GM19455 (cell line): ENCODE data around the gene ULK1.
A peak's percentile ranks its signal among the peaks of the same experiment; 100 is the strongest.

Experiments
- ATAC-seq: cut with Tn5 transposase; IDR thresholded peaks from one replicate; pipeline ENCODE4 v1.9.1; 2021; ENCODE audit not compliant: unreplicated experiment

ULK1 gene

GRCh38 chr12:131894313-131894860 is at the start of gene ULK1:
ULK1 (plus strand) TSS chr12:131894622; CDS start chr12:131895002, 380 bp downstream.
- peak; percentile 85 for ATAC-seq

- ATAC-seq: no peak
Observed at GRCh38 chr12:131844656-131845055, 49.8 kb upstream of the ULK1 start.

GRCh38 chr12:131845121-131845520 is 49.3 kb upstream of the ULK1 start:
- ATAC-seq: no peak

- ATAC-seq: no peak
Observed at GRCh38 chr12:131847456-131847855, 47.0 kb upstream of the ULK1 start.

- no peak for ATAC-seq
Observed at GRCh38 chr12:131848753-131849152, 45.7 kb upstream of the ULK1 start.

GRCh38 chr12:131849700-131850553 is 44.5 kb upstream of the ULK1 start:
- ATAC-seq: no peak

GRCh38 chr12:131850856-131851559 is 43.4 kb upstream of the ULK1 start:
- no peak for ATAC-seq

- no peak for ATAC-seq
Observed at GRCh38 chr12:131851741-131852550, 42.5 kb upstream of the ULK1 start.

GRCh38 chr12:131852551-131853299 is 41.7 kb upstream of the ULK1 start:
- ATAC-seq: no peak

- no peak for ATAC-seq
Observed at GRCh38 chr12:131853832-131854797, 40.3 kb upstream of the ULK1 start.

GRCh38 chr12:131854861-131855476 is 39.5 kb upstream of the ULK1 start:
- ATAC-seq: no peak

- ATAC-seq: no peak
Observed at GRCh38 chr12:131855521-131856142, 38.8 kb upstream of the ULK1 start.

GRCh38 chr12:131856366-131857097 is 37.9 kb upstream of the ULK1 start:
- no peak for ATAC-seq

- ATAC-seq: no peak
Observed at GRCh38 chr12:131857908-131858850, 36.2 kb upstream of the ULK1 start.

- no peak for ATAC-seq
Observed at GRCh38 chr12:131860472-131861260, 33.8 kb upstream of the ULK1 start.
